Measurements from ENCODE around the gene ARIH2. TPM values are rescaled to one million over a fixed set of nuclear protein-coding genes. Genes with fewer than 3 reads are reported as not detected.

The ARIH2 gene
- total and polyA plus RNA-seq, 2 of the 4 experiments (the other 2 are of a cell fraction) = 62.3 to 93.7 TPM

- Histone ChIP-seq H3K18ac (ENCODE audit: low read depth, low read length) (peak overlapping the region; percentile 55), H3K27ac (ENCODE audit: insufficient read depth, low read length) (0 out of 2 replicates have a peak overlapping the region, but pooled peaks have one; percentile 36), H2AK9ac (replicated peaks; ENCODE audit: low read depth, low read length, poor library complexity) (no peak overlapping the region), H2BK20ac (ENCODE audit: low read depth, low read length) (no peak overlapping the region), H2BK5ac (ENCODE audit: low read depth, low read length, poor library complexity, severe bottlenecking) (no peak overlapping the region), H4K91ac (ENCODE audit: insufficient read depth, low read depth, low read length) (no peak overlapping the region), H3K27me3 (ENCODE audit: control insufficient read depth, insufficient read depth, low read length) (no peaks in the 10 kb centered on the region), H3K4me3 (ENCODE audit: insufficient read depth, low read depth, low read length) (no peak overlapping the region), H4K8ac (ENCODE audit: low read depth in 2 of 2, low read length in 2 of 2) (peak overlapping the region in 1 of 2 experiments; percentile 48; a peak in 1 of 4 replicates), H3K79me1 (ENCODE audit: low read depth in 1 of 2, low read length in 2 of 2) (peaks cover 10 to 24% of the 10 kb centered on the region in 2 experiments; a peak in 3 of 4 replicates), H2AFZ (replicated peaks; ENCODE audit: low read length, poor library complexity) (peak overlapping the region; percentile 72), H3K4ac (ENCODE audit: low read depth, low read length) (no peak overlapping the region), H2BK120ac (ENCODE audit: low read depth, low read length) (no peak overlapping the region), H3K4me1 (ENCODE audit: control insufficient read depth, insufficient read depth, low read length) (peaks cover 7% of the 10 kb centered on the region), H2AK5ac (ENCODE audit: low read depth, low read length) (no peak overlapping the region), H4K5ac (ENCODE audit: low read depth, low read length) (no peak overlapping the region), H3K9me1 (ENCODE audit: insufficient read depth, low read length) (0 out of 2 replicates have a peak, but pooled peaks cover 3% of the 10 kb centered on the region), H3K9ac (ENCODE audit: low read depth, low read length) (no peak overlapping the region), H3K14ac (replicated peaks; ENCODE audit: low read depth, low read length) (0 out of 2 replicates have a peak overlapping the region, but pooled peaks have one; percentile 15), H4K20me1 (ENCODE audit: insufficient read depth, low read length) (peaks cover 15% of the 10 kb centered on the region), H3K9me3 (ENCODE audit: control insufficient read depth, insufficient read depth, low read length) (no peaks in the 10 kb centered on the region), H2BK15ac (ENCODE audit: low read depth, low read length) (no peak overlapping the region; the same call in 2 of the 3 replicates), H3K23ac (ENCODE audit: low read depth, low read length) (no peak overlapping the region), H3K56ac (ENCODE audit: extremely low read depth, insufficient read depth, low read length) (peak overlapping the region; percentile 17; the same call in 1 of the 2 replicates), H3K4me2 (ENCODE audit: low read depth, low read length) (no peak overlapping the region), H3K36me3 (ENCODE audit: control insufficient read depth, insufficient read depth, low read length) (no peaks in the 10 kb centered on the region)
- in situ Hi-C loops (cut with MboI; ENCODE audit: low sequenced_read_pairs) (no loop called here), dilution Hi-C loops (cut with HindIII; ENCODE audit: low sequenced_read_pairs, unreplicated experiment) (no loop called here), intact Hi-C loops (cut with micrococcal nuclease) (loop anchor here (5.0 kb wide), 1 partner anchor 68 kb away; the partner anchor contains the start of gene PRKAR2A)
- no peak for TF ChIP-seq FOS (IDR thresholded peaks at IDR 0.05; ENCODE audit: low read depth, low read length)
- TF ChIP-seq MXI1 (IDR thresholded peaks at IDR 0.05; ENCODE audit: borderline replicate concordance, low read depth, low read length) = peak; percentile 70; the same call in 1 of the 2 replicates
- no peak for TF ChIP-seq CTCF (conservative IDR thresholded peaks at IDR 0.05; ENCODE audit: low read depth, low read length)
- TF ChIP-seq RCOR1 (IDR thresholded peaks at IDR 0.05; ENCODE audit: insufficient replicate concordance, low read length) = no peak
- TF ChIP-seq RAD21 (IDR thresholded peaks at IDR 0.05; ENCODE audit: low read length) = no peak
- TF ChIP-seq MAZ (IDR thresholded peaks at IDR 0.05; ENCODE audit: borderline replicate concordance, low read depth, low read length) = peak; percentile 53; the same call in 1 of the 2 replicates
- POLR2A ChIA-PET (ENCODE audit: unreplicated experiment) = no interaction called here
- no CpG with 5 or more reads among the region's 1 CpG for WGBS, 2 experiments (ENCODE audit: extremely low coverage in 2 of 2, insufficient read length in 1 of 2)
- ATAC-seq (ENCODE audit: low read depth) (no peak), DNase-seq (peak; percentile 68)
- CTCF ChIA-PET = no interaction called here
- no TSS peak for BruUV-seq (replicated peaks)
Measured at GRCh38 chr3:48915296-48915695, 3.3 kb upstream of the ARIH2 start.

Measured in IMR-90 (cell line).